ENCODE data around the gene ITPKC. TPM values are rescaled to one million over a fixed set of nuclear protein-coding genes. Genes with fewer than 3 reads are reported as not detected.

Gene ITPKC
- total RNA-seq, 1 experiment from 2014 or later: 11.4 TPM

- Histone ChIP-seq H3K4me2 (ENCODE audit: low read length) (peak within 1 kb of the TSS; percentile 81), H3K9me2 (ENCODE audit: insufficient read depth) (no peaks in the 10 kb centered on the region), H3K4me1 (ENCODE audit: control insufficient read depth in 1 of 2, insufficient read depth in 2 of 2, low read length in 2 of 2) (peaks cover 15 to 34% of the 10 kb centered on the region in 2 experiments), H3K4me3 (replicated peaks in 1 of 2; ENCODE audit: low read depth in 1 of 2, low read length in 2 of 2) (peak within 1 kb of the TSS; percentile 67 to 68), H2AFZ (ENCODE audit: low read depth, low read length, poor library complexity, severe bottlenecking) (peak within 1 kb of the TSS; percentile 87), H3K36me3 (ENCODE audit: control insufficient read depth in 1 of 2, insufficient read depth in 2 of 2, low read length in 2 of 2) (no peaks in the 10 kb centered on the region), H3K9ac (ENCODE audit: low read length) (peak within 1 kb of the TSS; percentile 66), H3K79me2 (ENCODE audit: insufficient read depth, low read length) (no peaks in the 10 kb centered on the region), H3K9me3 (ENCODE audit: control insufficient read depth in 1 of 2, insufficient read depth in 1 of 2, low read depth in 1 of 2, low read length in 2 of 2) (no peaks in the 10 kb centered on the region), H4K20me1 (ENCODE audit: insufficient read depth) (no peaks in the 10 kb centered on the region), H3K27me3 (ENCODE audit: insufficient read depth, low read length) (no peaks in the 10 kb centered on the region), H3K27ac (ENCODE audit: low read depth, low read length) (peak within 1 kb of the TSS; percentile 92)
- DNase-seq (ENCODE audit: low read depth, low spot score) (peak; percentile 99), ATAC-seq (peak; percentile 84)
- no TSS peak for BruUV-seq (replicated peaks)
- ChIA-PET POLR2A (interaction anchor here (0.6 to 3.1 kb wide), 10 partner anchors 8 to 450 kb away, joined by 3 to 24 read pairs (median 4); partner anchors contain the start of genes ACTMAP, COQ8B, EGLN2 and ITPKC), RAD21 (ENCODE audit: low non-redundant PET in 1 of 2, low total read pairs in 2 of 2, uncharacterized antibody in 2 of 2, unreplicated experiment in 2 of 2) (interaction anchor here (0.7 to 1.4 kb wide), 4 partner anchors 12 to 286 kb away, joined by 3 to 6 read pairs (median 4); no protein-coding TSS in a partner anchor), CTCF (interaction anchor here (1.0 to 2.4 kb wide), 8 partner anchors 10 to 144 kb away, joined by 3 to 17 read pairs (median 6); partner anchors contain the start of genes ACTMAP, EGLN2 and SNRPA)
- intact Hi-C loops (cut with micrococcal nuclease): loop anchor here (1.0 kb wide), 1 partner anchor 20 kb away; no protein-coding TSS in a partner anchor
- TF ChIP-seq ATF3 (IDR thresholded peaks at IDR 0.05) (no peak), POLR2AphosphoS5 (IDR thresholded peaks at IDR 0.05; ENCODE audit: low read depth, low read length) (peak; percentile 52; the same call in 1 of the 2 replicates), YY1 (IDR thresholded peaks at IDR 0.05; ENCODE audit: extremely low read depth, insufficient replicate concordance, low read depth, low read length) (peak; percentile 2), SP1 (IDR thresholded peaks at IDR 0.05; ENCODE audit: low read depth) (peak; percentile 99), JUND (IDR thresholded peaks at IDR 0.05) (no peak), EGR1 (IDR thresholded peaks at IDR 0.05; ENCODE audit: low read depth) (peak; percentile 57; the same call in 1 of the 2 replicates), ELF1 (IDR thresholded peaks at IDR 0.05; ENCODE audit: borderline replicate concordance, low read depth) (peak; percentile 95), ZFX (IDR thresholded peaks at IDR 0.05) (peak; percentile 77)
These were observed 61.2 kb downstream of the ITPKC start, which contains the start of gene RAB4B for GRCh38 chr19:40777937-40778705. TSS of gene RAB4B (plus strand) at chr19:40778247. CDS start at chr19:40778376, 129 bp downstream.
